Coronary artery (tissue), 2 donors: ENCODE measurements around the gene SPATA21.
"Not testable (repeated sequence)": the region's sequence is repeated elsewhere in the genome, so short reads cannot be mapped to it uniquely, and the experiment has no call there.

Experiments used
- DNase-seq: peaks from one replicate; pipeline ENCODE4 v3.0.0-alpha.2; 2017; ENCODE audit warnings: low spot score
- H3K27ac ChIP-seq, 2 donors: fragments of 200-600 bp; sonication (generic); one replicate each; pipeline ENCODE4 v1.5.1; 2016 to 2019
- H3K4me3 ChIP-seq: fragments of 200-600 bp; sonication (generic); 2 replicates; pipeline ENCODE4 v1.5.1; 2016; ENCODE audit warnings: mild to moderate bottlenecking, moderate library complexity
- CTCF ChIP-seq: fragments of 200-600 bp; sonication (generic); IDR thresholded peaks from one replicate; pipeline ENCODE4 v1.5.1; 2019; ENCODE audit warnings: antibody characterized with exemption

SPATA21 gene

DNA sequence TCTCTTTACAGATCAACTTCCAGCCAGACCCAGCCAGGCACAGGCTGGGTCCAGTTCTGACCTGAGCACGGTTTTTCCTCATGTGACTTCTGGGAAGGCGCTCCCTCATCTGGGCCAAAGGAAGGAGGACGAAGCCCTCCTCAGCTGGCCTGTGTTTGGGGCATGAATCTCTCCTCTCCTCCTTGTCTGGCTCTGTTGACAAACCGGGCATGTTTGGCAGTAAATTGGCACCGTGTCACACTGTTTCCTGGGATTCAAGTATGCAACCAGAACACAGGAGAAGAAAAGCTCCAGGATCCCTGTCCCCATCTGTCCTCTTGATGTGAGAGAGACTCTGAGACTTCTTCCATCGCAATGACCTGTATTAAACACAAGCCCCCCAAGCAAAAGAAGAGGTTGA is 21.6 kb upstream of the SPATA21 start:
- no peak for DNase-seq
- TF ChIP-seq CTCF = no peak
- H3K4me3 ChIP-seq = no peak overlapping the region
- no peak overlapping the region for H3K27ac ChIP-seq

DNA sequence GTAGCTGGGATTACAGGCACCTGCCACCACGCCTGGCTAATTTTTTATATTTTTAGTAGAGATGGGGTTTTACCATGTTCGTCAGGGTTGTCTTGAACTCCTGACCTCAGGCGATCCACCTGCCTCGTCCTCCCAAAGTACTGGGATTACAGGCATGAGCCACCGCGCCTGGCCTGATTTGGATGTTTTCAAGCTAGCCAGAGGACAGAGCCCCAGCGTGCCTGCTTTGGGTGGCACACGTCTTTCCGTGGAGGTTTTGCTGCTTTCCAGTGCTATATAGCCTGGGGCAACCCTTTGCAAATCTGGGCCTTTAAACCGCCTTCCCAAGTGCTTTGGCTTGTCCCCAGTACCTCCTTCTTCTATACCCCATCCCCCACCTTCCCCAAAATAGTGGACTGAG is 18.9 kb upstream of the SPATA21 start:
- not testable (repeated sequence) for H3K4me3 ChIP-seq, DNase-seq, H3K27ac ChIP-seq

- DNase-seq, H3K27ac ChIP-seq, H3K4me3 ChIP-seq: not testable (repeated sequence)
Observed at GRCh38 chr1:16454909-16455308, 17.7 kb upstream of the SPATA21 start.

DNA sequence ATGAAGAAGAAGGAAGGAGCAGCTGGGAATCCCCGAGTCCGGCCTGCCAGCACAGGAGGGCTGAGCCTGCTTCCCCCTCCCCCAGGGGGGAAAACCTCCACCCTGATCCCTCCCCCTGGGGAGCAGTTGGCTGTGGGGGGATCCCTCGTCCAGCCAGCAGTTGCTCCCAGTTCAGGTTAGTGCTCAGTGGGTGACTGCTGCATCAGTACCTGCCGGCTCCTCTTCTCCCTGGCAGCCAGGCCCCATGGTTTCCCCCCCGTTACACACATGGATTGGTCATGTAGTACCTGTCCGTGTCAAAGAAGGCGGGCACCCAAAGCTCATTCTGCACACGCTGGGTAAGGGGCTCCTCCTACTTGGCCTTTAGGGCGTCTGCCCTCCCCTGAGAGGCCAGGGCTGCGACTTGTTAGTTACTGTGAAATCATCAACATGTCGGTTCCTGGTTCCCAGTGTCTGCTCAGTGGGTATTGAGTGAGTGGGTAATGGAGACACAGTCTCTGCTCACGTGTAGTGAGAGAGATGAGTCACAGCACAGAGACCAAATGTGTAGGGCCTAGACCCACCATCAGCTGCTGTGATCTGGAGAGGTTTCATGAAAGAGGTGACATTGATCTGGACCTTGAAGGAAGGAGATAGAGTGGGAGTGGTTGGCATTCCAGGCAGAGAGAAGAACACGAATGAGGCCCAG is 14.8 kb upstream of the SPATA21 start:
- no peak for TF ChIP-seq CTCF
- Histone ChIP-seq H3K4me3 (no peak overlapping the region), H3K27ac (no peak overlapping the region)
- DNase-seq = no peak

DNA sequence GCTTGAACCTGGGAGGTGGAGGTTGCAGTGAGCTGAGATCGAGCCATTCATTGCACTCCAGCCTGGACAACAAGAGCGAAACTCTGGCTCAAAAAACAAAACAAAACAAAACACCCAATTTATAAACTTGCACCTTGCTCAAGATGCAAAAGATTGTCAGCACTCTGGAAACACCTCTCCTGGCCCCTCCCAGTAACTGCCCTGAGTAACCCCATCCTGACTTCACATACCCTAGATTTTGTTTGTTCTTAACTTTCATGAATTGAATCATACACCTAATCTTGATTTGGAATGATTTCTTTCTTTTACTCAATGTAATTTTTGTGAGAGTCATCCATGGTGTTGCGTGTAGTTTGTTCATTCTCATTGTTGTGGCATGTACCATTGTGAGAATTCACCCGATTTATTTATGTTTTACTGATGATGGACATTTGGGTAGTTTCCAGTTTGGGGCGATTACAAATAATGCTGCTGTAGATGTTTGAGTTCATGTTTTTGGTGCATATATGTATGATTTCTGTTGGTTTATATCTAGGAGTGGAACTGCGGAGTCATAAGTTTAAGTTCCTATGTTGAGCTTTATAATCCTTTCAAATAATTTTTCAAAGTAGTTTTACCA is 13.7 kb upstream of the SPATA21 start:
- DNase-seq = no peak
- Histone ChIP-seq H3K27ac (no peak overlapping the region), H3K4me3 (no peak overlapping the region)
- TF ChIP-seq CTCF = no peak

DNA sequence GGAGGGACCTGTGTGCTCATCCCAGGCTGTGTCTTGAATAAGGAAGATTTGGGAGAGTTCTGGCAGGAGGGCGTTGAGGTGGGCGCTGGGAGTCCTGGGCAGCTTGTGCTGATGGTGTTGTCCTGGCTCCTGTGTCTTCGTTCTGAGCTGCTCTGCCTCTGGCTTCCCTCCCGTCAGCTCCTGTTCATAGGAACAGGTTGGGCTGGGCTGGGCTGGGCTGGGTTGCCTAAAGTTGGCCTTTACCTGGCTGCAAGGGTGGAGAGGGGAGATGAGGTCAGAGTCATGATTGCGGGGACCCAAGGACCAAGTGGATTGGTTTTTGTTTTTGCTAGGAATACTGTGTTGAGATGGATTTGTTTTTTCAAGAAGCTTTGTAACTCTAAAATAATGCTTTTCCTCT is 12.4 kb upstream of the SPATA21 start:
- TF ChIP-seq CTCF = no peak
- H3K27ac ChIP-seq = no peak overlapping the region
- DNase-seq = no peak

DNA sequence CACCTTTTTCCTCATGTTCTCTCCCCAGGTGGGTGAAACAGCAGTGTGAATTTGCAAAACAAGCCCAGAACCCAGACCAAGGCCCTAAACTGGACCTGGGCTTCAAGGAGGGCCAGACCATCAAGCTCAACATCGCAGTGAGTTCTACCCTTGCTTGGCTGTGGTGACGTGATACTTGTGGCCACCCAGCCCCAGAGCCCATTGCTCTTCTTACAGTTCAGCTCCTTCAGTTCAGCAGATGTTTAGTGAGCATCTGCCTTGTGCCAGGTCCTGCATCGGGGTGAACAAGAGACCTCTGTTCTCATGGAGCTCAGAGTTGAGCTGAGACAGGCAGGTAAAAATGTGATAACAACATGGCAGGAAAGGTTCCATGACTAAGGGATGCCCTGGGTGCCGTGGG is 11.8 kb upstream of the SPATA21 start:
- H3K4me3 ChIP-seq = no peak overlapping the region
- no peak for TF ChIP-seq CTCF
- no peak for DNase-seq
- no peak overlapping the region for H3K27ac ChIP-seq

More for the DNA sequence above, 12.4 kb upstream of the SPATA21 start:
- no peak overlapping the region for H3K4me3 ChIP-seq

DNA sequence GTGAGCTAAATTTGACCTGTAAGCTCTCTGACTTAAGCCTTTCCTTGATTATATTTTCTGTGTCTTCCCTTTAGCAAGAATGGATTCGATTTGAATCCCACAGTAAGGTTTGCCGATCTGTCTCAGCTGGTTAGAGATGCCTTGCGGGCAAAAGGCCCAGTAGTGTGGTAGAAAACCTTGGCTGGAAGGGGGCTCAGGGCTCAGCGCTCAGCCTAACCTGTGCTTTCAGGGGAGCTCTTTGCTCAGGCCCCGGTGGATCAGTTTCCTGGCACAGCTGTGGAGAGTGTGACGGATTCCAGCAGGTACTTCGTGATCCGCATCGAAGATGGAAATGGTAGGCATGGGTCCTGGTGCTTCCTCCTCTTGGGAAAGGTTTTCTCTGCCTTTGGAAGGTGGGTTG is 10.4 kb upstream of the SPATA21 start:
- no peak for DNase-seq
- no peak for TF ChIP-seq CTCF
- Histone ChIP-seq H3K4me3 (no peak overlapping the region), H3K27ac (no peak overlapping the region)
